Gastroesophageal sphincter (tissue), 3 donors: Measurements from ENCODE around the gene LMNA.

Experiments used
- EP300 ChIP-seq: sonication (generic); formaldehyde crosslinking; IDR thresholded peaks from one replicate; pipeline ENCODE4 v1.6.1; 2017; ENCODE audit warnings: antibody characterized with exemption, mild to moderate bottlenecking
- POLR2A ChIP-seq, 2 donors: fragments of 450-650 bp; IDR thresholded peaks; one replicate each; pipeline ENCODE4 v1.6.1; 2017; ENCODE audit warnings: antibody characterized with exemption in 2 of 2, mild to moderate bottlenecking in 2 of 2, moderate library complexity in 1 of 2
- TF ChIP-seq, protein P1 (sequence below), 4 experiments: fragments of 200-600 bp in 2 of 4; fragments of 450-650 bp in 2 of 4; sonication (generic) in 1 of 4; IDR thresholded peaks; one replicate each; pipeline ENCODE4 v1.5.1; 2017 to 2019; ENCODE audit warnings: antibody characterized with exemption in 4 of 4, mild to moderate bottlenecking in 2 of 4, moderate library complexity in 2 of 4

DNA sequence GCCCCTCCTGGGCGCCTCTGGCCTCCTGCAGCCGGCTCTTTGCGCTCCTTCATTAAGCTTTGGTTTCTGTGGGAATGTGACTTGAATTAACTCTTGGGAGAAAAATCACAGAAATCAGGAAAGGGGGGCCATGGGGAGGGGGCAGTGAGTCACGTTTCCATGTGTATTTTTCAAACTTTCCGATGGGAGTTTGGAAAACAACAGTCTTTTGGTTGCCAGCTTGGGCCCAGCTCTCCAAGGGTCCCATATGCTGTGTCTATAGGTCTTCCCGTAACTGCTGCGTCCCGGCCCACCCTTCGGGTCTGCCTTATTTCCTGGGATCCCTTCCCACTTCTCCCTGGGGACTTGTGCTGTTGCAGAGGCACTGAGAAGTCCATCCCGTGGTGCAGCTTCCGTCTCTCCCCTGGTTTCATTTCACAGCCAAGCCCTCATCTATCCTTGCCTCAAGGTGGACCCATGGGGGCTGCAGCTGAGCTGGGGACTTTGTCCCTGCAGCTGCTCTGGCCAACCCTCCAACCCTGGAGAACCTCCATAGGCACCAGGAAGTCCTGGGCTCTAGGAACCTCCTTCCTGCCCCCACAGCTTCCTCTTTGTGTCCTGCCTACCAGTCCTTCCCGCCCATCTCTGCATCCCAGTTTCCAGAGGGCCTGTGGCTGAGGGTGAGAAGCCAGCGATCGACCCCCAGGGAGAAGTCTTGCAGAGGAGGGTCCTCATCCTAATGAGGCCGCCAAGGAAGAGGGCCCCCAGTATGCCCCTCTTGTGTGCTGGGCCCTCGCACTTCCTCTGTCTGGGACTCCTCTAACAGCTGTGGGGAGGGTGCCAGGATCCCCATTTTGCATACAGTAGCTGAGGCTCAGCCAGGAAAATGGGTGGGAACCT lies 11.6 kb upstream of the LMNA start:
- no peak for TF ChIP-seq POLR2A (IDR thresholded peaks at IDR 0.05)
- TF ChIP-seq, protein P1, sequence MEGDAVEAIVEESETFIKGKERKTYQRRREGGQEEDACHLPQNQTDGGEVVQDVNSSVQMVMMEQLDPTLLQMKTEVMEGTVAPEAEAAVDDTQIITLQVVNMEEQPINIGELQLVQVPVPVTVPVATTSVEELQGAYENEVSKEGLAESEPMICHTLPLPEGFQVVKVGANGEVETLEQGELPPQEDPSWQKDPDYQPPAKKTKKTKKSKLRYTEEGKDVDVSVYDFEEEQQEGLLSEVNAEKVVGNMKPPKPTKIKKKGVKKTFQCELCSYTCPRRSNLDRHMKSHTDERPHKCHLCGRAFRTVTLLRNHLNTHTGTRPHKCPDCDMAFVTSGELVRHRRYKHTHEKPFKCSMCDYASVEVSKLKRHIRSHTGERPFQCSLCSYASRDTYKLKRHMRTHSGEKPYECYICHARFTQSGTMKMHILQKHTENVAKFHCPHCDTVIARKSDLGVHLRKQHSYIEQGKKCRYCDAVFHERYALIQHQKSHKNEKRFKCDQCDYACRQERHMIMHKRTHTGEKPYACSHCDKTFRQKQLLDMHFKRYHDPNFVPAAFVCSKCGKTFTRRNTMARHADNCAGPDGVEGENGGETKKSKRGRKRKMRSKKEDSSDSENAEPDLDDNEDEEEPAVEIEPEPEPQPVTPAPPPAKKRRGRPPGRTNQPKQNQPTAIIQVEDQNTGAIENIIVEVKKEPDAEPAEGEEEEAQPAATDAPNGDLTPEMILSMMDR (IDR thresholded peaks at IDR 0.05), result no peak
- TF ChIP-seq EP300, result no peak
